ENCODE data around the gene PPTC7. TPM values are rescaled to one million over a fixed set of nuclear protein-coding genes. Genes with fewer than 3 reads are reported as not detected.

Gene PPTC7
- total and polyA plus RNA-seq, 2 of the 4 experiments (the other 2 are of a cell fraction), result 4.1 to 6.8 TPM

DNA sequence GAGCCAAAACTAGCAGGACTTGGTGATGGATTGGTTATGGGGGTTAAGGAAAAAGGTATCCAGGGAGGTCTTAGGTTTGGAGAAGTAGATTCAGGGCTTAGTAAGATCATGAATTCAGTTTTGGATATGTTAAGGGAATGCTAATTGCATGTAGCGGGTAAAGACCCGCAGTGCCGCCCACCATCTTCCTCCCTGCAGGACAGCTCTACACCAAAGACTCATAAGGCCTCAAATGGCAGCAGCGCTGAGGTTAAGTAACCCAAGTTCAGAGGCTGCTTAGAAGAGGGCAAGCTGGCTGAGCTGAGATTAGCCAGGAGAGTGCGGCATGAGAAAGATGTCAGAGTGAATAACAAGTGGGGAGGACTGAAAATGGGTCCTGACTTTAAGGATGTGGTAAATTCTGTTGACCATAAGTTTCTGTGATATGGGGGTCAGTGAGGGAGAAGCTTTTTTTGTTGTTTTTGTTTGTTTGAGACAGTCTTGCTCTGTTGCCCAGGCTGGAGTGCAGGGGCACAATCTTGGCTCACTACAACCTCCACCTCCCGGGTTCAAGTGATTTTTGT lies 54.8 kb downstream of the PPTC7 start:
- ChIA-PET POLR2A (ENCODE audit: unreplicated experiment) (no interaction called here), CTCF (no interaction called here)
- H2AFZ ChIP-seq (replicated peaks; ENCODE audit: low read length, poor library complexity), result no peak overlapping the region
- H3K23ac ChIP-seq (ENCODE audit: low read depth, low read length), result no peak overlapping the region
- H3K27me3 ChIP-seq (ENCODE audit: control insufficient read depth, insufficient read depth, low read length), result no peaks in the 10 kb centered on the region
- H2BK5ac ChIP-seq (ENCODE audit: low read depth, low read length, poor library complexity, severe bottlenecking), result no peak overlapping the region
- H3K79me1 ChIP-seq (ENCODE audit: low read depth in 1 of 2, low read length in 2 of 2), result peaks cover 12 to 13% of the 10 kb centered on the region in 2 experiments
- peaks cover 2% of the 10 kb centered on the region; the same call in 1 of the 2 replicates for H3K36me3 ChIP-seq (ENCODE audit: control insufficient read depth, insufficient read depth, low read length)
- no peak overlapping the region for H3K14ac ChIP-seq (replicated peaks; ENCODE audit: low read depth, low read length)
- no peak overlapping the region for H3K4me3 ChIP-seq (ENCODE audit: insufficient read depth, low read depth, low read length)
- intact Hi-C loops (cut with micrococcal nuclease), result no loop called here
- TF ChIP-seq, protein P1, sequence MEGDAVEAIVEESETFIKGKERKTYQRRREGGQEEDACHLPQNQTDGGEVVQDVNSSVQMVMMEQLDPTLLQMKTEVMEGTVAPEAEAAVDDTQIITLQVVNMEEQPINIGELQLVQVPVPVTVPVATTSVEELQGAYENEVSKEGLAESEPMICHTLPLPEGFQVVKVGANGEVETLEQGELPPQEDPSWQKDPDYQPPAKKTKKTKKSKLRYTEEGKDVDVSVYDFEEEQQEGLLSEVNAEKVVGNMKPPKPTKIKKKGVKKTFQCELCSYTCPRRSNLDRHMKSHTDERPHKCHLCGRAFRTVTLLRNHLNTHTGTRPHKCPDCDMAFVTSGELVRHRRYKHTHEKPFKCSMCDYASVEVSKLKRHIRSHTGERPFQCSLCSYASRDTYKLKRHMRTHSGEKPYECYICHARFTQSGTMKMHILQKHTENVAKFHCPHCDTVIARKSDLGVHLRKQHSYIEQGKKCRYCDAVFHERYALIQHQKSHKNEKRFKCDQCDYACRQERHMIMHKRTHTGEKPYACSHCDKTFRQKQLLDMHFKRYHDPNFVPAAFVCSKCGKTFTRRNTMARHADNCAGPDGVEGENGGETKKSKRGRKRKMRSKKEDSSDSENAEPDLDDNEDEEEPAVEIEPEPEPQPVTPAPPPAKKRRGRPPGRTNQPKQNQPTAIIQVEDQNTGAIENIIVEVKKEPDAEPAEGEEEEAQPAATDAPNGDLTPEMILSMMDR (conservative IDR thresholded peaks at IDR 0.05; ENCODE audit: low read depth, low read length), result no peak
- TF ChIP-seq NFE2L2 (IDR thresholded peaks at IDR 0.05; ENCODE audit: low read depth, low read length) (no peak), POLR2A (IDR thresholded peaks at IDR 0.05; ENCODE audit: low read depth, low read length) (no peak), BHLHE40 (IDR thresholded peaks at IDR 0.05; ENCODE audit: low read depth, low read length) (no peak), RFX5 (IDR thresholded peaks at IDR 0.05; ENCODE audit: low read depth, low read length) (no peak), SMC3 (IDR thresholded peaks at IDR 0.05; ENCODE audit: low read depth, low read length) (no peak), MXI1 (IDR thresholded peaks at IDR 0.05; ENCODE audit: borderline replicate concordance, low read depth, low read length) (no peak), RCOR1 (IDR thresholded peaks at IDR 0.05; ENCODE audit: insufficient replicate concordance, low read length) (no peak), CHD1 (IDR thresholded peaks at IDR 0.05; ENCODE audit: low read depth, low read length) (no peak), MAFK (IDR thresholded peaks at IDR 0.05; ENCODE audit: low read depth, low read length) (no peak), CEBPB (IDR thresholded peaks at IDR 0.05; ENCODE audit: low read depth, low read length) (no peak), RAD21 (IDR thresholded peaks at IDR 0.05; ENCODE audit: low read length) (no peak), MAZ (IDR thresholded peaks at IDR 0.05; ENCODE audit: borderline replicate concordance, low read depth, low read length) (no peak)
- TF ChIP-seq, protein P2, sequence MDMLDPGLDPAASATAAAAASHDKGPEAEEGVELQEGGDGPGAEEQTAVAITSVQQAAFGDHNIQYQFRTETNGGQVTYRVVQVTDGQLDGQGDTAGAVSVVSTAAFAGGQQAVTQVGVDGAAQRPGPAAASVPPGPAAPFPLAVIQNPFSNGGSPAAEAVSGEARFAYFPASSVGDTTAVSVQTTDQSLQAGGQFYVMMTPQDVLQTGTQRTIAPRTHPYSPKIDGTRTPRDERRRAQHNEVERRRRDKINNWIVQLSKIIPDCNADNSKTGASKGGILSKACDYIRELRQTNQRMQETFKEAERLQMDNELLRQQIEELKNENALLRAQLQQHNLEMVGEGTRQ (IDR thresholded peaks at IDR 0.05; ENCODE audit: low read depth, low read length), result no peak
- TF ChIP-seq, protein P3, sequence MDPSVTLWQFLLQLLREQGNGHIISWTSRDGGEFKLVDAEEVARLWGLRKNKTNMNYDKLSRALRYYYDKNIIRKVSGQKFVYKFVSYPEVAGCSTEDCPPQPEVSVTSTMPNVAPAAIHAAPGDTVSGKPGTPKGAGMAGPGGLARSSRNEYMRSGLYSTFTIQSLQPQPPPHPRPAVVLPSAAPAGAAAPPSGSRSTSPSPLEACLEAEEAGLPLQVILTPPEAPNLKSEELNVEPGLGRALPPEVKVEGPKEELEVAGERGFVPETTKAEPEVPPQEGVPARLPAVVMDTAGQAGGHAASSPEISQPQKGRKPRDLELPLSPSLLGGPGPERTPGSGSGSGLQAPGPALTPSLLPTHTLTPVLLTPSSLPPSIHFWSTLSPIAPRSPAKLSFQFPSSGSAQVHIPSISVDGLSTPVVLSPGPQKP (IDR thresholded peaks at IDR 0.05; ENCODE audit: borderline replicate concordance, low read depth, low read length), result no peak
- in situ Hi-C loops (cut with MboI; ENCODE audit: low sequenced_read_pairs), result no loop called here
- no TSS peak for BruUV-seq (replicated peaks)
- dilution Hi-C loops (cut with HindIII; ENCODE audit: low sequenced_read_pairs, unreplicated experiment), result no loop called here
- ATAC-seq (ENCODE audit: low read depth) (no peak), DNase-seq (no peak)
- no peak overlapping the region for H2BK120ac ChIP-seq (ENCODE audit: low read depth, low read length)
- H3K4me2 ChIP-seq (ENCODE audit: low read depth, low read length), result no peak overlapping the region
- no peak overlapping the region for H2AK5ac ChIP-seq (ENCODE audit: low read depth, low read length)
- no peak overlapping the region for H2BK20ac ChIP-seq (ENCODE audit: low read depth, low read length)
- no peak overlapping the region for H4K5ac ChIP-seq (ENCODE audit: low read depth, low read length)
- peaks cover 7% of the 10 kb centered on the region for H3K4me1 ChIP-seq (ENCODE audit: control insufficient read depth, insufficient read depth, low read length)
- H2AK9ac ChIP-seq (replicated peaks; ENCODE audit: low read depth, low read length, poor library complexity), result no peak overlapping the region
- H2BK15ac ChIP-seq (ENCODE audit: low read depth, low read length), result no peak overlapping the region
- H4K8ac ChIP-seq (ENCODE audit: low read depth in 2 of 2, low read length in 2 of 2), result no peak overlapping the region
- WGBS, 2 experiments (ENCODE audit: extremely low coverage in 2 of 2, insufficient read length in 1 of 2), result 90% methylated on average over 2 of the region's 6 CpGs; no CpG with 5 or more reads in 1 of the 2 experiments
- no peak overlapping the region for H4K91ac ChIP-seq (ENCODE audit: insufficient read depth, low read depth, low read length)
- no peak overlapping the region for H3K18ac ChIP-seq (ENCODE audit: low read depth, low read length)
- no peak overlapping the region for H3K4ac ChIP-seq (ENCODE audit: low read depth, low read length)
- H3K9me3 ChIP-seq (ENCODE audit: control insufficient read depth, insufficient read depth, low read length), result no peaks in the 10 kb centered on the region
- no peak overlapping the region for H3K9ac ChIP-seq (ENCODE audit: low read depth, low read length)
- 0 out of 2 replicates have a peak, but pooled peaks cover 5% of the 10 kb centered on the region for H4K20me1 ChIP-seq (ENCODE audit: insufficient read depth, low read length)
- H3K9me1 ChIP-seq (ENCODE audit: insufficient read depth, low read length), result peaks cover 6% of the 10 kb centered on the region
- no peak overlapping the region for H3K56ac ChIP-seq (ENCODE audit: extremely low read depth, insufficient read depth, low read length)
- no peak overlapping the region for H3K27ac ChIP-seq (ENCODE audit: insufficient read depth, low read length)
